ENCODE data around the gene SAPCD1. TPM values are rescaled to one million over a fixed set of nuclear protein-coding genes. Genes with fewer than 3 reads are reported as not detected.
"Not testable (repeated sequence)": the region's sequence is repeated elsewhere in the genome, so short reads cannot be mapped to it uniquely, and the experiment has no call there.

The SAPCD1 gene
- total and polyA plus RNA-seq, 2 donors (not counting 1 experiment from before 2014, with no cell fraction given), result 12.9 TPM

- H3K79me2 ChIP-seq (ENCODE audit: control insufficient read depth, insufficient read depth, low read length), result peaks cover 15% of the 10 kb centered on the region
- H3K27ac ChIP-seq (ENCODE audit: low read length in 2 of 2); H3K27me3 Mint-ChIP-seq; H3K4me3 ChIP-seq (ENCODE audit: control extremely low read depth in 1 of 5, extremely low read depth in 1 of 5, insufficient read depth in 1 of 5, low read depth in 2 of 5, low read length in 4 of 5); ATAC-seq (ENCODE audit: low read depth); H3K9ac ChIP-seq (ENCODE audit: low read length); H4K20me1 ChIP-seq (ENCODE audit: control insufficient read depth, insufficient read depth, low read length, poor library complexity, severe bottlenecking); H3K9me3 ChIP-seq (ENCODE audit: control extremely low read depth in 1 of 3, control insufficient read depth in 2 of 3, insufficient read depth in 1 of 3, low read length in 2 of 3); intact Hi-C loops (cut with micrococcal nuclease); H3K4me2 ChIP-seq (replicated peaks; ENCODE audit: low read depth, low read length, poor library complexity, severe bottlenecking); H3K9me3 Mint-ChIP-seq (ENCODE audit: insufficient read depth); H3K4me3 Mint-ChIP-seq; H3K27ac Mint-ChIP-seq; DNase-seq; H2AFZ ChIP-seq (ENCODE audit: insufficient read depth, low read depth, low read length, poor library complexity, severe bottlenecking); H3K27me3 ChIP-seq (replicated peaks in 1 of 4; ENCODE audit: control extremely low read depth in 1 of 4, control insufficient read depth in 3 of 4, insufficient read depth in 4 of 4, low read length in 3 of 4): not testable (repeated sequence)
- ChIA-PET POLR2A (interaction anchor here (0.6 kb wide), 1 partner anchor 122 kb away, joined by 4 read pairs; no protein-coding TSS in a partner anchor), CTCF (interaction anchor here (0.7 kb wide), 1 partner anchor 10 kb away, joined by 4 read pairs; no protein-coding TSS in a partner anchor)
- peaks cover 28% of the 10 kb centered on the region for H3K4me1 Mint-ChIP-seq
- peaks cover 27 to 30% of the 10 kb centered on the region in 2 donors for H3K4me1 ChIP-seq (ENCODE audit: control insufficient read depth in 2 of 2, insufficient read depth in 2 of 2, low read length in 2 of 2)
- WGBS (ENCODE audit: insufficient coverage), result no CpG with 5 or more reads among the region's 8 CpGs
- peaks cover 0 to 16% of the 10 kb centered on the region in 2 experiments for H3K36me3 ChIP-seq (replicated peaks in 1 of 2; ENCODE audit: control extremely low read depth in 1 of 2, control insufficient read depth in 1 of 2, extremely low read depth in 1 of 2, insufficient read depth in 2 of 2, low read length in 1 of 2)
Measured at GRCh38 chr6:31801031-31801927, 38.8 kb downstream of the SAPCD1 start.

- H3K4me2 ChIP-seq (replicated peaks; ENCODE audit: low read depth, low read length, poor library complexity, severe bottlenecking), result peak overlapping the region; percentile 86
- H3K36me3 ChIP-seq (replicated peaks in 1 of 2; ENCODE audit: control extremely low read depth in 1 of 2, control insufficient read depth in 1 of 2, extremely low read depth in 1 of 2, insufficient read depth in 2 of 2, low read length in 1 of 2), result peaks cover 0 to 4% of the 10 kb centered on the region in 2 experiments
- peaks cover 16% of the 10 kb centered on the region for H3K4me1 Mint-ChIP-seq
- H3K27me3 Mint-ChIP-seq, result no peaks in the 10 kb centered on the region
- peak overlapping the region; percentile 88 for H3K27ac Mint-ChIP-seq
- no peaks in the 10 kb centered on the region for H4K20me1 ChIP-seq (ENCODE audit: control insufficient read depth, insufficient read depth, low read length, poor library complexity, severe bottlenecking)
- TF ChIP-seq, protein P1, sequence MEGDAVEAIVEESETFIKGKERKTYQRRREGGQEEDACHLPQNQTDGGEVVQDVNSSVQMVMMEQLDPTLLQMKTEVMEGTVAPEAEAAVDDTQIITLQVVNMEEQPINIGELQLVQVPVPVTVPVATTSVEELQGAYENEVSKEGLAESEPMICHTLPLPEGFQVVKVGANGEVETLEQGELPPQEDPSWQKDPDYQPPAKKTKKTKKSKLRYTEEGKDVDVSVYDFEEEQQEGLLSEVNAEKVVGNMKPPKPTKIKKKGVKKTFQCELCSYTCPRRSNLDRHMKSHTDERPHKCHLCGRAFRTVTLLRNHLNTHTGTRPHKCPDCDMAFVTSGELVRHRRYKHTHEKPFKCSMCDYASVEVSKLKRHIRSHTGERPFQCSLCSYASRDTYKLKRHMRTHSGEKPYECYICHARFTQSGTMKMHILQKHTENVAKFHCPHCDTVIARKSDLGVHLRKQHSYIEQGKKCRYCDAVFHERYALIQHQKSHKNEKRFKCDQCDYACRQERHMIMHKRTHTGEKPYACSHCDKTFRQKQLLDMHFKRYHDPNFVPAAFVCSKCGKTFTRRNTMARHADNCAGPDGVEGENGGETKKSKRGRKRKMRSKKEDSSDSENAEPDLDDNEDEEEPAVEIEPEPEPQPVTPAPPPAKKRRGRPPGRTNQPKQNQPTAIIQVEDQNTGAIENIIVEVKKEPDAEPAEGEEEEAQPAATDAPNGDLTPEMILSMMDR (IDR thresholded peaks at IDR 0.05), result no peak
- no peak for TF ChIP-seq EZH2 (IDR thresholded peaks at IDR 0.05; ENCODE audit: borderline replicate concordance, insufficient read depth, low read depth, low read length, poor library complexity, severe bottlenecking)
- ATAC-seq (ENCODE audit: low read depth) (peak; percentile 9), DNase-seq (no peak)
- H3K4me3 ChIP-seq (ENCODE audit: control extremely low read depth in 1 of 5, extremely low read depth in 1 of 5, insufficient read depth in 1 of 5, low read depth in 2 of 5, low read length in 4 of 5), result peak overlapping the region; percentile 68 to 84 (median 84)
- H3K4me3 Mint-ChIP-seq, result peak overlapping the region; percentile 87
- CTCF ChIA-PET, result interaction anchor here (0.6 to 3.3 kb wide), 14 partner anchors 9 to 289 kb away, joined by 3 to 20 read pairs (median 8); partner anchors contain the start of genes ABHD16A, HSPA1A, HSPA1L and MSH5
- peaks cover 8 to 11% of the 10 kb centered on the region in 2 donors for H3K4me1 ChIP-seq (ENCODE audit: control insufficient read depth in 2 of 2, insufficient read depth in 2 of 2, low read length in 2 of 2)
- POLR2A ChIA-PET, result interaction anchor here (0.7 to 2.8 kb wide), 9 partner anchors 9 to 103 kb away, joined by 3 to 38 read pairs (median 4); partner anchors contain the start of genes DDAH2, HSPA1A, HSPA1L and VARS1
- H3K9ac ChIP-seq (ENCODE audit: low read length), result peak overlapping the region; percentile 94
- peaks cover 25% of the 10 kb centered on the region for H3K79me2 ChIP-seq (ENCODE audit: control insufficient read depth, insufficient read depth, low read length)
- H3K27me3 ChIP-seq (replicated peaks in 1 of 4; ENCODE audit: control extremely low read depth in 1 of 4, control insufficient read depth in 3 of 4, insufficient read depth in 4 of 4, low read length in 3 of 4), result no peaks in the 10 kb centered on the region
- intact Hi-C loops (cut with micrococcal nuclease), result loop anchor here (1.0 to 5.0 kb wide), 4 partner anchors 10 to 184 kb away; partner anchors contain the start of gene PRRC2A
- WGBS (ENCODE audit: insufficient coverage), result 15% methylated on average over 6 of the region's 7 CpGs
- H2AFZ ChIP-seq (ENCODE audit: insufficient read depth, low read depth, low read length, poor library complexity, severe bottlenecking), result peak overlapping the region; percentile 99
- peak overlapping the region; percentile 77 to 93 for H3K27ac ChIP-seq (ENCODE audit: low read length in 2 of 2)
- no peaks in the 10 kb centered on the region for H3K9me3 ChIP-seq (ENCODE audit: control extremely low read depth in 1 of 3, control insufficient read depth in 2 of 3, insufficient read depth in 1 of 3, low read length in 2 of 3)
- no peaks in the 10 kb centered on the region for H3K9me3 Mint-ChIP-seq (ENCODE audit: insufficient read depth)
Measured at GRCh38 chr6:31805939-31806469, 43.5 kb downstream of the SAPCD1 start.

Data from B cell (primary cell).